Gastrocnemius medialis (tissue), 4 donors: ENCODE results near the gene P4HA2. TPM values are rescaled to one million over a fixed set of nuclear protein-coding genes. Genes with fewer than 3 reads are reported as not detected.
A peak's percentile ranks its signal among the peaks of the same experiment; 100 is the strongest.

Experiments used
- ATAC-seq, 2 donors: fragments of 150-250 bp; one replicate each; pipeline ENCODE4 v1.9.1; 2016
- DNase-seq, 2 donors: peaks; one replicate each; pipeline ENCODE4 v3.0.0-alpha.2; 2019
- H3K27ac ChIP-seq, 4 donors: fragments of 200-600 bp; sonication (generic); 1 replicate in 1 of 4; 2 replicates in 3 of 4; pipeline ENCODE4 v1.5.1; 2016 to 2018; ENCODE audit warnings: mild to moderate bottlenecking in 2 of 4, moderate library complexity in 1 of 4
- H3K27me3 ChIP-seq, 3 donors: fragments of 200-600 bp; sonication (generic) in 2 of 3; 1 replicate in 1 of 3; 2 replicates in 2 of 3; pipeline versions ENCODE4 v1.5.1 to v1.6.0; 2016 to 2019; ENCODE audit warnings: mild to moderate bottlenecking in 1 of 3, moderate library complexity in 1 of 3
- H3K36me3 ChIP-seq, 2 donors: fragments of 200-600 bp; sonication (generic) in 1 of 2; one replicate each; pipeline ENCODE4 v1.5.1; 2017 to 2018
- H3K4me1 ChIP-seq, 2 donors: fragments of 200-600 bp; sonication (generic) in 1 of 2; one replicate each; pipeline ENCODE4 v1.5.1; 2016 to 2017; ENCODE audit warnings: mild to moderate bottlenecking in 2 of 2
- H3K4me3 ChIP-seq, 4 donors: fragments of 200-600 bp; sonication (generic) in 3 of 4; 1 replicate in 1 of 4; 2 replicates in 3 of 4; pipeline ENCODE4 v1.5.1; 2016 to 2019; ENCODE audit warnings: mild to moderate bottlenecking in 2 of 4
- H3K9me3 ChIP-seq, 3 donors: fragments of 200-600 bp; sonication (generic) in 2 of 3; 1 replicate in 1 of 3; 2 replicates in 2 of 3; pipeline ENCODE4 v1.5.1; 2016 to 2019
- CTCF ChIP-seq, 5 experiments: fragments of 450-650 bp in 3 of 5; fragments of 200-600 bp in 2 of 5; sonication (generic) in 2 of 5; IDR thresholded peaks in 4 of 5; conservative IDR thresholded peaks in 1 of 5; 1 replicate in 4 of 5; 2 replicates in 1 of 5; pipeline ENCODE4 v1.5.1; 2016 to 2019; ENCODE audit warnings: antibody characterized with exemption in 5 of 5, mild to moderate bottlenecking in 3 of 5, moderate library complexity in 3 of 5
- POLR2A ChIP-seq, 2 donors: fragments of 450-650 bp; IDR thresholded peaks; one replicate each; pipeline ENCODE4 v1.6.1; 2017; ENCODE audit warnings: antibody characterized with exemption in 2 of 2, mild to moderate bottlenecking in 2 of 2, moderate library complexity in 2 of 2
- in situ Hi-C, 4 donors: fragments of 200-750 bp; cut with MboI; loops; one replicate each; pipeline versions ENCODE4 v1.15.0 to v1.8.0; 2017; ENCODE audit warnings: low sequenced_read_pairs in 4 of 4
- intact Hi-C: fragments of 100-400 bp; cut with DNase I; formaldehyde crosslinking; loops from one replicate; pipeline ENCODE4 v1.15.1; 2023; ENCODE audit warnings: low total_unique reads
- total RNA-seq, 4 donors: library from RNA; depleted of rRNA; stranded (reverse); fragments of >200 nt; gene quantifications; one replicate each; pipeline versions ENCODE4 v1.1.0 to v1.2.3, GENCODE V29; 2016

P4HA2 gene
- total RNA-seq, 4 donors from 2014 or later, result 5.8 to 15.7 (median 10.3) TPM

GRCh38 chr5:132220491-132220890 is 7.2 kb downstream of the P4HA2 start:
- H3K27me3 ChIP-seq, result no peaks in the 10 kb centered on the region
- peaks cover 33 to 49% of the 10 kb centered on the region in 2 donors for H3K4me1 ChIP-seq
- H3K36me3 ChIP-seq, result no peaks in the 10 kb centered on the region
- TF ChIP-seq CTCF (IDR thresholded peaks at IDR 0.05 in 4 of 5, conservative IDR thresholded peaks at IDR 0.05 in 1 of 5) (no peak), POLR2A (IDR thresholded peaks at IDR 0.05) (no peak)
- ATAC-seq (no peak), DNase-seq (no peak)
- H3K27ac ChIP-seq, result no peak overlapping the region
- intact Hi-C loops, result no loop called here
- in situ Hi-C loops, result no loop called here
- no peak overlapping the region for H3K4me3 ChIP-seq
- no peaks in the 10 kb centered on the region for H3K9me3 ChIP-seq

- Histone ChIP-seq H3K27me3 (no peaks in the 10 kb centered on the region), H3K27ac (no peak overlapping the region), H3K4me3 (no peak overlapping the region), H3K9me3 (no peaks in the 10 kb centered on the region), H3K36me3 (no peaks in the 10 kb centered on the region), H3K4me1 (peaks cover 33 to 49% of the 10 kb centered on the region in 2 donors)
- intact Hi-C loops, result no loop called here
- TF ChIP-seq CTCF (IDR thresholded peaks at IDR 0.05 in 4 of 5, conservative IDR thresholded peaks at IDR 0.05 in 1 of 5) (no peak), POLR2A (IDR thresholded peaks at IDR 0.05) (no peak)
- ATAC-seq (no peak), DNase-seq (no peak)
- in situ Hi-C loops, result no loop called here
Measured at GRCh38 chr5:132219981-132220380, 7.7 kb downstream of the P4HA2 start.

GRCh38 chr5:132219289-132219970 is 8.2 kb downstream of the P4HA2 start:
- in situ Hi-C loops, result no loop called here
- ATAC-seq, result peak in 1 of 2 donors; percentile 28
- H3K4me1 ChIP-seq, result peaks cover 34 to 49% of the 10 kb centered on the region in 2 donors

GRCh38 chr5:132218321-132218720 is 9.3 kb downstream of the P4HA2 start:
- peaks cover 27 to 41% of the 10 kb centered on the region in 2 donors for H3K4me1 ChIP-seq
- ATAC-seq (no peak), DNase-seq (no peak)
- H3K4me3 ChIP-seq, result no peak overlapping the region
- H3K27ac ChIP-seq, result no peak overlapping the region
- H3K9me3 ChIP-seq, result no peaks in the 10 kb centered on the region
- peaks cover 0 to 7% of the 10 kb centered on the region in 2 donors for H3K36me3 ChIP-seq
- in situ Hi-C loops (no loop called here), intact Hi-C loops (no loop called here)
- no peaks in the 10 kb centered on the region for H3K27me3 ChIP-seq
- TF ChIP-seq POLR2A (IDR thresholded peaks at IDR 0.05), result no peak
- TF ChIP-seq CTCF (IDR thresholded peaks at IDR 0.05 in 4 of 5, conservative IDR thresholded peaks at IDR 0.05 in 1 of 5), result no peak

More at GRCh38 chr5:132219289-132219970, 8.2 kb downstream of the P4HA2 start:
- Histone ChIP-seq H3K27me3 (no peaks in the 10 kb centered on the region), H3K27ac (no peak overlapping the region), H3K4me3 (no peak overlapping the region), H3K9me3 (no peaks in the 10 kb centered on the region), H3K36me3 (no peaks in the 10 kb centered on the region)
- intact Hi-C loops, result no loop called here
- TF ChIP-seq CTCF (IDR thresholded peaks at IDR 0.05 in 4 of 5, conservative IDR thresholded peaks at IDR 0.05 in 1 of 5), result no peak
- TF ChIP-seq POLR2A (IDR thresholded peaks at IDR 0.05), result no peak
- DNase-seq, result no peak
